GM21825 (cell line): ENCODE measurements around the gene LKAAEAR1.

Experiments
- ATAC-seq: cut with Tn5 transposase; IDR thresholded peaks from one replicate; pipeline ENCODE4 v1.9.1; 2021; ENCODE audit warnings: mild to moderate bottlenecking, moderate library complexity; ENCODE audit not compliant: unreplicated experiment

Gene LKAAEAR1

DNA sequence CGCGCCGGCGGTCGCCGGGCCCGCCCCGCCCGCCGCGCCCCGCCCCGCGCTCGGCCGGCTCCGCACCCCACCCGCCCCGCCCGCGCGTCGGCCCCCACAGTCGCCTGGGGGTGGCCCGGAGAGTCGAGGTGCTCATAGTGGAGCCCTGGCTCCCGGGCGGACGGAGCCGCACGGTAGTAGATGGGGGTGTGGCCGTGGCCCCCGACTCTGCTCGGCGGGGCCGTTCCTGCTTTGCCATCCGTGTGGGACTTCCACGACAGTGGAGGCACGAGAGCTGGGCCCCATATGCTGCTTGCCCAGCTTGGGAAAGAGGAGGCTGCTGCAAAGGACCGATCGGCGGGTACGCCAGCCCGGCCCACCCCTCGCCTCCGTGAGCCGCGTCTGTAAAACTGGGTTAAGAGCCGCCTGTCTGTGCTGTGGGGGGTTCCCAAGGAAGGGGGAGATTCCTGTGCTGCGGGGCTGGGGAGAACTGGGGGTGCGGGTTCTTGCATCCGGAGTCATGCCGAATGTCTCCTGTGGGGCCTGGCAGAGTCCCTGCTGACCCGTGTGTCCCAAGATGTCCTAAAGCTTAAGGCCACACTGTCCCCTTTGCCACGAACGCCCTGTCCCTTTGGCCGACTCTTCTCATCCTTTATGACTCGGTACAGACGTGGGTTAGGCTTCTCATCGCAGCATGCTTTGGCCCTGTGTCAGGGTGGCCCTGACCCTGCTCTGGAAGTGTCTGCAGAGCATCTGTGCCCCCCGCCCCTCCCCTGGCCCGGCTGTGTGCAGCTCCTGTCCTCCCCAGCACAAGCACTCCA, 4.0 kb downstream of the LKAAEAR1 start, which contains the start of gene OPRL1:
TSS of gene OPRL1 (plus strand) at position 70 of the 800 bp plus-strand sequence. CDS start 12,639 bp downstream, outside the sequence.
- ATAC-seq, result no peak

DNA sequence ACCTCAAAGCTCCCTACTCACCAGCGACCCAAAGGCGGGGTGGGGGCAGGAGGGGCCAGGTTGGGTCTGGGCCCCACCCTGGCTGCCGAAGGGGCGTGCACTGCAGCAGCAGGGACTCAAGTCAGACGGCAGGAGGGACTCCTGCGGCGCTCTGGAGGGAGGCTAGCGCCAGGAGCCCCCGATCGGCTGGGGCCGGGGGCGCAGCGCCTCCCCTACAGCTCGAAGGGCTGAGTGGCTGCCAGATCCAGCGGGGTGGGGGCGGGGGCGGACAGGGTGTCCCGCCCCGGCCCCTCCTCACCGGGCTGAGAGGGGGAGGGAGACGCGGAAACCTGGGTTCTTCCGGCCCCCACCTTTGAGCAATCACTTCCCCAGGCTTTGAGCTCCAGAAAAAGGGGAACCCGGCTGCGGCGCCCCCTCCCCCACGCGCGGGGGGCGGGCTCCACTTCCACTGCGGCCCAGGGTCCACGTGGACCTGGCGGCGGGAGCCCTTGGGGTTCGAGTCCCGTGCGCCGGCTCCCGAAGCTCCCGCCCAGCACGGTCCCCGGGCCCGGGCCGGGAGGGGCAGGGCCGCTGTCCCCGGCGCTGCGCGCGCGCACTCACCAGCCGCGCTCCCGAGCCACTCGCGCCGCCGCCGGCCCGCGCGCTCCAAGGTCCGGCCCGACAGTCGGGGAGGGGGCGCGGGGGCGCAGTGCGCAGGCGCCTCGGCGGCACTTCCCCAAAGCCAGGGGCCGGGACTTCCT, 4.8 kb downstream of the LKAAEAR1 start, which contains the start of gene RGS19:
TSS of gene RGS19 (minus strand) at position 246 of the 740 bp plus-strand sequence. CDS start 2,632 bp downstream, outside the sequence.
- peak; percentile 34 for ATAC-seq

DNA sequence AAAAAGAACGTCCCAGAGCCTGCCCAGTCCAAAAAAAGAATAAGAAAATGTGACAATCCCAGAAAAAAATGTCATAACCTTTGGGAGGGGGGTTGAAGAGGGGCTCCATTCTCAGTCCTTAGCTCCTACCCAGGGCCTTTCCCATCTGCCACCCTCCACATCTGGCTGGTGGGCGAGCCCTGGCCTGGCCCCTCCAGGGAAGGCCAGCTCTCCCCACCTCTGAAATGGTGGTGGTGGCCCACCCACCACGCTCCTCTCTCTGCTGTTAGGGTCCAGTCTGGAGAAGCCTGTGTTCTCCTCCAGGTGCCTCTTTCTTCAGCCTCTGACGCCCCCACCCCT, 5.3 kb downstream of the LKAAEAR1 start:
- ATAC-seq, result no peak

DNA sequence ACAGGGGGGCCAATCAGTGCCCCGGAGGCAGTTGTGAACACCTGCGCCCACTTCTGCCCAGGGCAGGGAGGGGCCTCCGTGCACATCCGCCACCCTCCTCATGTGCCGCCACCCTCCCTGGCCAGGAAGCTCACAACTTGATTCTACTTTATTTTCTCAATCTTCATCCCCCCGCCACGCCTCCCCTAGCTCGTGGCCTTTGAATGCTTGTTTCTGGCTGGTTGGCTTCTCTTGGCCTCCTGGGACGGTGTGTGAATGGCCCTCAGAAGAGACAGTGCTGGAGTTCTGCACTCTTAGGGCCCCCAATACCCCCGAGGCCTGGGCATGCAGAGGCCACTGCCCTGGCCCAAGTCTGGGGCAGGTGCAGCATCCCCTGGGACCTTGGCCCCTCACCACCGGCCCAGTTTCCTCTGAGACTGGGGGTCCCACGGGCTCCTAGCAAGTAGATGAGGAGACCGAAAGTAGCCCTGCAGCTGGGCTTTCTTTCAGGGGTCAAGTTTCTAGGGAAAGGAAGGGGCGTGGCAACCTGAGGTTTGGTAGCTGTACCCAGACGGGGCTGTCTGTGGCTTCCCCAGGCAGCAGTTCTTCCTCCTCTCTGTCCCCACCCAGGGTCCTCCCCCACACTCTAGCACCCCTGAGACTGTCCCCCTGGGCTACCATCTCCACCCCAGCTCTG, 6.2 kb downstream of the LKAAEAR1 start:
- no peak for ATAC-seq

DNA sequence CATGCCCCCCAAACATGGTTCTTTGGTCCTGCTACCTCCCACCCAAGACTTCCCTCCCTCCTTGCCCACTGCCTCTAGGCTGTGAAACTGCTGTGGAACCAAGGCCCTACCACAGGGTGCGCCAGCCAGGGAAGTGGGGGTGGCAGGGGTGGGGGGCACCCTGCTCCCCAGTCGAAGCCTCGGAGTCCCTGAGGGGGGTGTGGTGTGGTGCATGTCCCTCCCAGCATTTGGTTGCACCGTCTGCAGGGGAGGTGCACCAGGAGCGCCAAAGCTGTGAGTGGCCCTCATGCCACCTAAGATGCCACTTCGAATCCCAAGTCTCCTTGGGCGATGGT, 6.7 kb downstream of the LKAAEAR1 start:
- no peak for ATAC-seq

DNA sequence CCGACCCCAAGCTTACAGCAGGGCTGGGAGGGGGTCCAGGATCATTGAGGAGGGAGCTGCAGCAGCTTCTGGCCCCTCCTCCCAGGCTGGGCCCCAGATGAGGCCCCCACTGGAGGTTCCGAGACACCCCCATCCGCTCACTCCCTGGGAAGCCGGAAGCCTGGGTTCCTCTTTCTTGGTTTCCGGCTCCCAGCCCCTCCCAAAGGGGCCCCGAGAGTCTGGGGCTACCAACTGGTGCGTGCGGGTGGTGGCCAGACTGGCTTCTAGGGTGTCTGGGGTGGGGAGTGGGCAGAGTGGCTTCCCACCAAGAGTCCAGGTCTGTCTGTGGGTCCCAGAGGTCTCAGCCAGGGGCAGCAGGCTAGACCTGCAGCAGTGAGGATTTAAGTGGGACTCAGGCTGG, 7.1 kb downstream of the LKAAEAR1 start:
- ATAC-seq, result no peak

DNA sequence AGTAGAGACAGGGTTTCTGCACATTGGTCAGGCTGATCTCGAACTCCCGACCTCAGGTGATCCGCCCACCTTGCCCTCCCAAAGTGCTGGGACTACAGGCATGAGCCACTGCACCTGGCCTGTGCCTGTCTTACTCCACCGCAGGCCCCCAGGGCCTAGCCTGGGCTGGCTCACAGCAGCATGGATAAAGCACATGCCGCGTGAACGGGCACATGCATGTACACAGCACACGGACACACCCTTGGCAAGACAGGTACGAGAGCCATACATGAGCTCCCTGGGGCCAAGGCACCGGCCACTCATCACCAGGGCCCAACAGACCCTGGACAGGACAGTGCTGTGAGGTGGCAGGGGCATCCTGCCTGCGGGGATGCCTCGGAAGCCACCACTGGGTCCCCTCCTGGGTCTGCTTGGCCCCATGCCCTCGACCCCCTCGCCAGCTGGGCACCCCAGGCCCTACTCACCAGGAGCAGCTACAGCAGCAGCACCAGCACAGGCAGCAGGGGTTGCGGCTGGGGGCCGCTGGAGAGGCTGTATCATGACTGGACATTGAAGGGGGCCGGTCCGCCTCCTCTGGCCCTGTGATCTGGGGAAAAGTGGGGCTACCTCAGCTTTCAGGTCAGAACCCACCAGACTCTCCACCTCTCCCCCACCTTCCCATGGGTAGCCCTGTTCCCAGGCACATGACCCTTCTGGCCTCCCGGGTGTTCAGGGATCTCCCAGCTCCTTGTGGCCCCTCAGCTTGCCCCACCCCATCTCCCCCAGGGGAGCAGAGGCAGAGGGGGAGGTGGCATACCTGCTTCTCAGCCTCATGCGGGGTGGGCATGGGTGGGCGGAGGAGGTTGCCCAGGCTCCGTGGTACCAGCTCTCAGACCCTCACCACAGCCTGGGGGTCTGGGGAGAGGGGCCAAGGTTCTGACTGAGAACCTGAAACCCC, 7.9 kb downstream of the LKAAEAR1 start:
- ATAC-seq, result no peak

DNA sequence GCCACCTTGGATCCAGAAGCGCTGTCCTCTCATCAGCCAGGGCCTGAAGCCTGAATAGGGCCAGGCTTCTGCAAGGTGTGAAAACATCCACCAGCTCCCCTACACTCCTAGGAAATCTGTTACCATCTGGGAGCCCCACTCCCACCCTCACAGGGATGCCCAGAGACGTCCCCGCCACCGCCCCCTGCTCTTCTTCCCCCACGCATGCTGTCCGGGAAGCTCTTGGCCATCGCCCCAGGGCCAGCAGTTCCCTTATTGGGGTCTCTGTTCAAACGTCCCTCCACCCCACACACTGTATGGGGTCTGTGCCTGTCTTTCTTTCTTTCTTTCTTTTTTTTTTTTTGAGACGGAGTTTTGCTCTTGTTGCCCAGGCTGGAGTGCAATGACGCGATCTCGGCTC, 8.6 kb downstream of the LKAAEAR1 start:
- no peak for ATAC-seq

DNA sequence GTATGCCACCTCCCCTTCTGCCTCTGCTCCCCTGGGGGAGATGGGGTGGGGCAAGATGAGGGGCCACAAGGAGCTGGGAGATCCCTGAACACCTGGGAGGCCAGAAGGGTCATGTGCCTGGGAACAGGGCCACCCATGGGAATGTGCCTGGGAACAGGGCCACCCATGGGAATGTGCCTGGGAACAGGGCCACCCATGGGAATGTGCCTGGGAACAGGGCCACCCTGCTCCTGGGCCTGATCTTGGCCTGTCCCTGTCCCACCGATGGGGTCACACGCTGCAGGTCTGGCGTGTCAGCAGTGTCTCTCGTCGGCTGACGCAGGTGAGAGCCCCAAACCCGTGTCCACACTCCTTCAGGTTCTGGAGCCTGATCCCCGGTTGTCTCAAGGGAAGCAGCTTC, 9.2 kb downstream of the LKAAEAR1 start:
- no peak for ATAC-seq

DNA sequence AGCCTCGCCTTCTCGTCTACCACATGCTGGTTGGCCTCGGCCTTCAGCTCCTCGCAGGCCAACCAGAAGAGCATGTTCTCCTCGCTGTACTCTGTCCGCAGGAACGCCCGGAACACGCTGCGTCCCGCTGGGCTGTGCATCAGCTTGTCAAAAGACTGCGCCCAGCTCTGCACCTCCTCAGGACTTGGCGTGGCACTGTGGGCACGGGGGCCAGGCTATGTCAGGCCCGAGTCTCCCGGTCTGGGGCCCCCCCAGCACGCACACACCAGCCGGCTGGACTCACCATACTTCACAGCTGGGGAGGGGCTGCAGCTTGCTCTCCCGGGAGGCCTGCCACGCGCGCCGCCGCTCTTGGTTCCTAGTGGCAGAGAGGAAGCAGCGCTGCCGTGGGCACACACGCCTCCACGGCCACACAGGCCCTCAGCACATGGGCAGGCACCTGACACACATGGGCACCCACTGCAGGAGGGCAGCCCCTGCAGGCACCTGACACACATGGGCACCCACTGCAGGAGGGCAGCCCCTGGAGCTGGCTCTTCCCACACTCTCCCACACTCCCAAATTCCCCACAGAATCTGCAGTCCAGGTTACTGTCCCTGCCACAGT, 9.9 kb downstream of the LKAAEAR1 start:
- no peak for ATAC-seq

DNA sequence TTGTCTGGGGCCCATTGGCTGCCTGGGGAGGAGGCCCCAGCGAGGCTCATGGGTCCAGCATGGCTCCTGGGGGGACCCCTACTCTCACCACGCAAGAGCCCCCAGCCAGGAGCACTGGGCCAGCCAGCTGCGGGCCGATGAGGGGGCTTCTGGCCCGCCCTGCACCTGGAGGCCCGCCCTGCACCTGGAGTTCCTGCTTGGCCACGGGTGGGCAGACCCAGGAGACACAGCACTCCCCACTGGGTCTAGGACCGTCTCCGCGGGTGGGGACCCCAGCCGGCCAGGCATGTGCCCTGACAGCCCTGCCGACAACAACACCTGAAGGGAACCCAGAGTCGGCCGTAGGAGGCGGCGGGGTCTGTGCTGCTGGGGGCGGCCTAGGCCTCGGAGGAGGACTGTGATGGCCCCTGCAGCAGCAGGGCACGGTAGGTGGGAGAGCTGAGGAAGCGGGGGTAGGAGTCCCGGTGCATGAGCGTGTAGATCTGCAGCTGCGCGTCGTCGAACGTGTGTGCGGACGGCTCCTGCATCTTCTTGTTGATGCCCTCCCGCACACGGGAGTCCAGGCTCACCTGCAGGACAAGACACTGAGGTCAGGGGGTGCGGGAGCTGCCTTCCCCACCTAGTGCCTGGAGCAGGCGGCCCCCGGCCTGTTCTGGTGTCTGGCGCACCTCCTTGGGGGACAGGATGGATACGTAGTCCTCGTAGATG, 10.6 kb downstream of the LKAAEAR1 start:
- no peak for ATAC-seq

DNA sequence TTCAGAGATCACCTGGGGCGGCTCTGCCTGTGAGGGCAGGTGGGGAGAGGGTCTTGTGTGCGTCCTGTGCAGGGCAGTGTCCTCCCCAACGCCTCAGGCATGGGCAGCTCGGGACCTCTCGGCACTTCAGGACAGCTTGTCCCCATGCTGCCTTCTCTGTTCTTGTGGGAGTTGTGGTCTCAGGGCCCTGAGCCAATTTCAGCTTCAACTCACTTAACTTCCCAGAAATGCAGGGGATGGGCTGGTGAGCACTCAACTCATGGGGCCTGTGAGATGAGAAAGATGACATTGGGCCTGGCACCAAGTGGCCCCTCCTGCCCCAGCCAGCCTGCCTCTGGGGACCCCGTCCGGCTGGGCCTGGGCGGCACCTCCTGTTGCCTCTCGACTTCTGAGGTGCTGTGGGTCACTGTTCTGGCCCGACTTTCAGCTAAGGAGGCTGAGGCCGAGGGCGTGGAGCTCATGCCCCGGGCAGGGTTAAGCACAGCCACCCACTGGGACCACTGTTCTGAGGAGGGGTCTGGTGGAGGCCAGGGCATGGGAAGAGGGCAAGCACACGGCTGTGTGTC, 11.6 kb downstream of the LKAAEAR1 start:
- ATAC-seq, result no peak

DNA sequence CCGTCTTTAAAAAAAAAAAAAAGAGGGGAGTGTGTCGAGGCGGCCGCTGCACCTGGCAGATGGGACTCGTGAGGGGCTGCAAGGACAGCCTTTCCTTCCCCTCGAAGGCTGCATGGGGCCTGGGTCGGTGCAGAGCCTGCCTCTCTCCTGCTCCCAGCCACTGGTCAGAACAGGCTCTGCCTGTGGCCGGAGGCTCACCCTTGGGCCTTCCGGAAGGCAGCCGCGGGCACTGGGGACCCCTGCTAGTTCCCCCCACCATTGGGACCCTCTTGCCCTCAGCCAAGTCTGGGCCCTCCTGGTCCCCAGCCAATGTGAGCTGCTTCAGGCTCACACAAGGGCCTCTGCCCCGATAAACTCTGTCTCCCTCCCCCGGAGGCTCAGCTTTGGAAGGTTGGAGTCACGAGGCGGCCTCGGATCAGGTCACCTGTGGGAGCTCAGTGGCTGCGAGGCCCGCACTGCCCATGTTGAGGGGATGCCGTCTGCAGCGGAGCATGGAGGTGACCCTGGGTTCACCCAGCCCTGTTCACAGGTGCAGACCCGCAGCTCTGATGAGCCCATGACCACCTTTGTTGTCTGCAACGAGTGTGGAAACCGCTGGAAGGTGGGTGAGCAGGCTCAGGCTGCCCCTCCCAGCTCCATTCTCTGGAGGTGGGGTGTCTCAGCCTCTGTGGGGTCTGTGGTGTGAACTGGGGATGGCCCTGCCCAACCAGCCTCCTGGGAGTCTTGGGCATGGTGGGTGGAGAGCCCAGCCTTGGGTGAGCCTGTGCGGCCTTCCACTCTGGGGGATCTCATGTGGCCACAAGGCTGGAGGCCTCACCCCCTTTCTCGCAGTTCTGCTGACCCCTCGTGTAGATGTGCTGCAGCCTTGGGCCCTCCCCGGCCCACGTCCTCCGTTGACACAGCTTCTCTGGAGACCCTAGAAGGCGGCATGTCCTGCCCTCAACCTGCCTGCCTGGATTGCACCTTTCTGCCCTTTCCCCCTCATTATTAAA, 12.6 kb downstream of the LKAAEAR1 start:
- ATAC-seq, result no peak

DNA sequence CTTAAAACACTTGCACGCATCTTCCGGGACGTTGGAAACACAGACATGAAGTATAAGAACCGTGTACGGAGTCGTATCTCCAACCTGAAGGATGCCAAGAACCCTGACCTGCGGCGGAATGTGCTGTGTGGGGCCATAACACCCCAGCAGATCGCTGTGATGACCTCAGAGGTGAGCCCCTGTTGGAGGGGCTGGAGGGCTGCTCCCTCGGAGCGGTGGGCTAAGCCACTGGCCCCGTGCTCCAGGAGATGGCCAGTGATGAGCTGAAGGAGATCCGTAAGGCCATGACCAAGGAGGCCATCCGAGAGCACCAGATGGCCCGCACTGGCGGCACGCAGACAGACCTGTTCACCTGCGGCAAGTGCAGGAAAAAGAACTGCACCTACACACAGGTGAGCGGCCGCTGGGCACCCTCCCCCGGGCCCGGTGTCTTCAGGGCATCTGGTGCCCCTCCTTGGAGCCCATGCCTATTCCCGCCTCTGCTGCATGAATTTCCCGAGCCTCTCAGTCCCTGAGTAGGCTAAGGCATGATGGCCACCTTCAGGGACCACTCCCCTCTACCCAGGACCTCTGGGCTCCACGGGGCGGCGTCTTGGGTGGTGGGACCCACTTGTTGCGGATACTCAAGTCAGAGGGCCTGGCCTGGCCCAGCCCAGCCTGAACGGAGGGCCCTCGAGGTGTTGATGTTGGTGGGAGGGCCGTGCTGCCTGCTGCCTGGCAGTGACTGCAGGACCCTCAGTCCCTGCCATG, 13.8 kb downstream of the LKAAEAR1 start:
- ATAC-seq, result no peak

DNA sequence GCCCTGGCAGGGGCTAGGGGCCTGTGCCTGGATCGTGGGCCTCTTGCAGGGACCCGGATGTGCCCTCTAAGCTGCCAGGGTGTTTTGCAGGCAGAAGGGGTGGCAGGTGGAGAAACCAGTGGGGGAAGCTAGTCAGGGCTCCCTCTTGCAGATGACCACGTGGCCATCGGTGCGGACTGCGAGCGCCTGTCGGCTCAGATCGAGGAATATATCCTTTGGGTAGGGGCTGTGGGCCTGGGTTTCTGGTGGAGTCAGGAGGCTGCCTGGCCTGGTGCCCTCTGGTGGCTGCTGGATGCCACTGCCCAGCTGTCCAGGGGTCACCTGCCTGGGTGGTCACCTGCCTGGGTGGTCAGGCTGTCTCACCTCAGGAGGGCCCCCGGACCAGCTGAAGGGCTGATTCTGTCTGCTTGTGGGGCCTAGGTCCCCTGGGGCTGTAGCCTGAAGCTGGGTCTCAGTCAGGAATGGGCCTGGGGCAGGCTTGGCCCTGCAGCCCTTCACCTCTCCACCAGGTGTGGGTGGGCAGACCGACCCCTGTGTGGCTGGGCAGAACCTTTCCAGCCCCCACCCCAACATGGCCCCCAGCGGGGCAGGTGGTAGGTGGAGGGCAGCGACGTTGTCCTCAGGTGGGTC, 14.5 kb downstream of the LKAAEAR1 start:
- no peak for ATAC-seq

DNA sequence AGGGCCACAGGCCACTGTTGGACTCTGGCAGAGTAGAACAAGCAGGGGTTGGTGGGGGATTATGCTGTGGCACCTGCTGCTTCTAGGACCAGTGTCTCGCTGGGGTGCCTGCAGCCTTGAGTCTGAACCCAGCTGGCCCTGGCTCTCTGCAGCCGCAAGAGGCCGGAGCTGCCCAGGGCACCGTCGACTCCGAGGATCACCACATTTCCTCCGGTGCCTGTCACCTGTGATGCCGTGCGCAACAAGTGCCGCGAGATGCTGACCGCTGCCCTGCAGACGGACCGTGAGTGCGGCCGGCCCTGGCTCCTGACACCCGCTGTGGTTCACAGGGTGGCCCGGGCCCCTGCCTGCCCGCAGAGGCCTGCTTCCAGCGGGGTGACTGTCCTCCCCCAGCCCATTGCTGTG, 15.0 kb downstream of the LKAAEAR1 start:
- no peak for ATAC-seq
